ENCODE data around the gene MT1M. TPM values are rescaled to one million over a fixed set of nuclear protein-coding genes. Genes with fewer than 3 reads are reported as not detected.

Gene MT1M
- polyA plus RNA-seq, 2 of the 4 experiments (the other 2 are of a cell fraction), result not detected

- no peaks in the 10 kb centered on the region for H3K9me3 ChIP-seq
- POLR2A ChIA-PET, result interaction anchor here (1.1 kb wide), 1 partner anchor 11 kb away, joined by 4 read pairs; no protein-coding TSS in a partner anchor
- 76% methylated on average over 46 of the region's 46 CpGs for WGBS (ENCODE audit: missing lambda C conversion rate)
- FAIRE-seq, result no peak
- H3K4me2 ChIP-seq, result no peak within 1 kb of the TSS
- no peak within 1 kb of the TSS for H3K4me3 ChIP-seq
- no peak within 1 kb of the TSS for H3K27ac ChIP-seq
- TF ChIP-seq, protein P1, sequence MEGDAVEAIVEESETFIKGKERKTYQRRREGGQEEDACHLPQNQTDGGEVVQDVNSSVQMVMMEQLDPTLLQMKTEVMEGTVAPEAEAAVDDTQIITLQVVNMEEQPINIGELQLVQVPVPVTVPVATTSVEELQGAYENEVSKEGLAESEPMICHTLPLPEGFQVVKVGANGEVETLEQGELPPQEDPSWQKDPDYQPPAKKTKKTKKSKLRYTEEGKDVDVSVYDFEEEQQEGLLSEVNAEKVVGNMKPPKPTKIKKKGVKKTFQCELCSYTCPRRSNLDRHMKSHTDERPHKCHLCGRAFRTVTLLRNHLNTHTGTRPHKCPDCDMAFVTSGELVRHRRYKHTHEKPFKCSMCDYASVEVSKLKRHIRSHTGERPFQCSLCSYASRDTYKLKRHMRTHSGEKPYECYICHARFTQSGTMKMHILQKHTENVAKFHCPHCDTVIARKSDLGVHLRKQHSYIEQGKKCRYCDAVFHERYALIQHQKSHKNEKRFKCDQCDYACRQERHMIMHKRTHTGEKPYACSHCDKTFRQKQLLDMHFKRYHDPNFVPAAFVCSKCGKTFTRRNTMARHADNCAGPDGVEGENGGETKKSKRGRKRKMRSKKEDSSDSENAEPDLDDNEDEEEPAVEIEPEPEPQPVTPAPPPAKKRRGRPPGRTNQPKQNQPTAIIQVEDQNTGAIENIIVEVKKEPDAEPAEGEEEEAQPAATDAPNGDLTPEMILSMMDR (IDR thresholded peaks at IDR 0.05), result no peak
- TF ChIP-seq, protein P2, sequence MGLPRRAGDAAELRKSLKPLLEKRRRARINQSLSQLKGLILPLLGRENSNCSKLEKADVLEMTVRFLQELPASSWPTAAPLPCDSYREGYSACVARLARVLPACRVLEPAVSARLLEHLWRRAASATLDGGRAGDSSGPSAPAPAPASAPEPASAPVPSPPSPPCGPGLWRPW (IDR thresholded peaks at IDR 0.05), result no peak
- TF ChIP-seq MAZ (IDR thresholded peaks at IDR 0.05; ENCODE audit: borderline replicate concordance, low read depth, low read length) (no peak), ZC3H11A (IDR thresholded peaks at IDR 0.05) (no peak), BHLHE40 (IDR thresholded peaks at IDR 0.05; ENCODE audit: low read depth, low read length) (no peak), EHMT2 (IDR thresholded peaks at IDR 0.05; ENCODE audit: low read depth) (no peak), HOXB13 (CRISPR knock-in tag; IDR thresholded peaks at IDR 0.05; ENCODE audit: low read depth) (no peak), CBX8 (IDR thresholded peaks at IDR 0.05) (no peak), CHD2 (IDR thresholded peaks at IDR 0.05; ENCODE audit: low read length, partially characterized antibody) (no peak), CBX2 (IDR thresholded peaks at IDR 0.05; ENCODE audit: borderline replicate concordance, low read depth) (no peak), HOXA7 (CRISPR knock-in tag; IDR thresholded peaks at IDR 0.05) (no peak), HDAC2 (IDR thresholded peaks at IDR 0.05) (no peak)
- TF ChIP-seq, protein P3, sequence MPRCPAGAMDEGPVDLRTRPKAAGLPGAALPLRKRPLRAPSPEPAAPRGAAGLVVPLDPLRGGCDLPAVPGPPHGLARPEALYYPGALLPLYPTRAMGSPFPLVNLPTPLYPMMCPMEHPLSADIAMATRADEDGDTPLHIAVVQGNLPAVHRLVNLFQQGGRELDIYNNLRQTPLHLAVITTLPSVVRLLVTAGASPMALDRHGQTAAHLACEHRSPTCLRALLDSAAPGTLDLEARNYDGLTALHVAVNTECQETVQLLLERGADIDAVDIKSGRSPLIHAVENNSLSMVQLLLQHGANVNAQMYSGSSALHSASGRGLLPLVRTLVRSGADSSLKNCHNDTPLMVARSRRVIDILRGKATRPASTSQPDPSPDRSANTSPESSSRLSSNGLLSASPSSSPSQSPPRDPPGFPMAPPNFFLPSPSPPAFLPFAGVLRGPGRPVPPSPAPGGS (IDR thresholded peaks at IDR 0.05), result no peak
- TF ChIP-seq, protein P4, sequence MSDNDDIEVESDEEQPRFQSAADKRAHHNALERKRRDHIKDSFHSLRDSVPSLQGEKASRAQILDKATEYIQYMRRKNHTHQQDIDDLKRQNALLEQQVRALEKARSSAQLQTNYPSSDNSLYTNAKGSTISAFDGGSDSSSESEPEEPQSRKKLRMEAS (IDR thresholded peaks at IDR 0.05), result no peak
- no peak for ATAC-seq
- H3K4me1 ChIP-seq, result no peaks in the 10 kb centered on the region
- CTCF ChIA-PET, result interaction anchor here (0.7 to 1.9 kb wide), 5 partner anchors 17 to 34 kb away, joined by 3 to 6 read pairs (median 3); no protein-coding TSS in a partner anchor
- no peak for DNase-seq (ENCODE audit: low read depth in 1 of 2, low spot score in 1 of 2)
Measured at GRCh38 chr16:56667581-56668571, 35.4 kb downstream of the MT1M start, which contains the start of gene MT1G. Gene MT1G, minus strand, starts transcription at chr16:56668065. Its CDS starts 72 bp downstream, at chr16:56667993.

DNA sequence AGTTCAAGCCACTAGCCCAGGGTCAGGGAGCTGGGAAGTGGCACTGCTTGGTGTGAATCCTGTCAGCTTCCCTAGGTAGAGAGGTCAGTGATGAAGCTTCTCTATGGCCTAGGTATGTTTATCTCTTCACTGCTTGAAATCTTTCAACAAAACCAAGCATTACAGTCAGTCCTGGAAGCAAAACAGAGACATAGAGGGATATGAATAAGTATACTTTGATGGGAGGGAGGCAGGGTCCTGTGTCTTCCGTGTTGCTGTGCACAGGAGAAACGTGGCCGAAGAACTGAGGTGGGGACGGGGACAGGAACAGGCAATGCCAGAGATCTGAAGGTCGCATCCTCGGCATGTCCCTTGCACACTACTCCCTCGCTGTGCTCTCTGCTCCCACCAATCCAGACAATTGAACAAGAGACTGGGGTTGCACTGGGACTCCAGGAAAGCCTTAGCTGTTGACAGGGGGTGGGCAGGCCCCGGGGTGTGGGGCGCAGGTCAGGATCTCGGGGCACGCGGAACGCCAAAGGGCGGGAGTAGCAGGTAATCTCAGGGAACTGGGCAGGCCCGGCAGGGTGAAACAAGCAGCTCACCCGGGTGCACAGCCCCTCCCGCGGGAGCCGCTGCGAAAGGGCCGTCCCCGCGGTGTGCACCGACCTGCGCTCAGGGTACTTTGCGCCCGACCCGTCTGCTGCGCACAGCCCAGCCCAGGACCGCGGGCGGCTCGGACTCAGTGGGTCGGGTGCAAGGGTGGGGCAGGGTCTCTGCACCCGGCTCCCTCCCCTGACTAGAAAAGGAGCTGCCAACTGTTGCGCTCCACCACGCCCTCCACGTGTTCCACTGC is 36.8 kb downstream of the MT1M start, which contains the start of gene MT1H:
TSS of gene MT1H (plus strand) at position 810 of the 835 bp plus-strand sequence. CDS start 71 bp downstream, outside the sequence.
- H3K4me3 ChIP-seq, result no peak within 1 kb of the TSS
- TF ChIP-seq EP300 (IDR thresholded peaks at IDR 0.05) (no peak), HEYL (CRISPR knock-in tag; IDR thresholded peaks at IDR 0.05) (no peak), PHF8 (IDR thresholded peaks at IDR 0.05; ENCODE audit: borderline replicate concordance, low read depth) (no peak), ZSCAN20 (CRISPR knock-in tag; IDR thresholded peaks at IDR 0.05) (no peak), MAFK (IDR thresholded peaks at IDR 0.05; ENCODE audit: partially characterized antibody) (no peak), ZFP36 (IDR thresholded peaks at IDR 0.05; ENCODE audit: borderline replicate concordance, partially characterized antibody) (no peak), KDM1A (IDR thresholded peaks at IDR 0.05; ENCODE audit: low read depth) (no peak), CEBPB (IDR thresholded peaks at IDR 0.05) (no peak), RFX5 (IDR thresholded peaks at IDR 0.05) (no peak), KDM5A (IDR thresholded peaks at IDR 0.05) (no peak), CHD4 (IDR thresholded peaks at IDR 0.05; ENCODE audit: borderline replicate concordance) (no peak), EHMT2 (IDR thresholded peaks at IDR 0.05; ENCODE audit: low read depth) (no peak), ZNF302 (CRISPR knock-in tag; IDR thresholded peaks at IDR 0.05) (no peak), E2F6 (IDR thresholded peaks at IDR 0.05; ENCODE audit: borderline replicate concordance, low read depth) (no peak), HOXB13 (CRISPR knock-in tag; IDR thresholded peaks at IDR 0.05; ENCODE audit: low read depth) (no peak), RCOR1 (IDR thresholded peaks at IDR 0.05; ENCODE audit: low read depth, low read length) (no peak), ESRRA (IDR thresholded peaks at IDR 0.05; ENCODE audit: borderline replicate concordance, low read length) (no peak)
- TF ChIP-seq, protein P5, sequence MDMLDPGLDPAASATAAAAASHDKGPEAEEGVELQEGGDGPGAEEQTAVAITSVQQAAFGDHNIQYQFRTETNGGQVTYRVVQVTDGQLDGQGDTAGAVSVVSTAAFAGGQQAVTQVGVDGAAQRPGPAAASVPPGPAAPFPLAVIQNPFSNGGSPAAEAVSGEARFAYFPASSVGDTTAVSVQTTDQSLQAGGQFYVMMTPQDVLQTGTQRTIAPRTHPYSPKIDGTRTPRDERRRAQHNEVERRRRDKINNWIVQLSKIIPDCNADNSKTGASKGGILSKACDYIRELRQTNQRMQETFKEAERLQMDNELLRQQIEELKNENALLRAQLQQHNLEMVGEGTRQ (IDR thresholded peaks at IDR 0.05), result no peak
- H3K4me2 ChIP-seq, result no peak within 1 kb of the TSS
- no peaks in the 10 kb centered on the region for H3K4me1 ChIP-seq
- no peak within 1 kb of the TSS for H3K27ac ChIP-seq
- 74% methylated on average over 38 of the region's 38 CpGs for WGBS (ENCODE audit: missing lambda C conversion rate)
- ChIA-PET POLR2A (no interaction called here), CTCF (interaction anchor here (1.0 to 1.8 kb wide), 2 partner anchors 26 to 69 kb away, joined by 3 to 6 read pairs; no protein-coding TSS in a partner anchor)
- H3K9me3 ChIP-seq, result no peaks in the 10 kb centered on the region
- FAIRE-seq, result no peak
- no peak for ATAC-seq
- no peak for DNase-seq (ENCODE audit: low read depth in 1 of 2, low spot score in 1 of 2)
